Activated CD4-positive, alpha-beta T cell treated with anti-CD3 and anti-CD28 coated beads, Interleukin-2, amount 10 ng/mL, durations not matched to agents 24 days and 14 days (primary cell): ENCODE measurements around the gene PTPRR. TPM values are rescaled to one million over a fixed set of nuclear protein-coding genes. Genes with fewer than 3 reads are reported as not detected.

Experiments used
- DNase-seq: peaks from one replicate; pipeline ENCODE4 v3.0.0; 2022
- H3K27ac Mint-ChIP-seq: one replicate; pipeline ENCODE4 v1.8.0; 2022; ENCODE audit warnings: mild to moderate bottlenecking, mixed read lengths
- H3K27me3 Mint-ChIP-seq: one replicate; pipeline ENCODE4 v1.8.0; 2022; ENCODE audit warnings: mixed read lengths
- H3K36me3 Mint-ChIP-seq: one replicate; pipeline ENCODE4 v1.8.0; 2022; ENCODE audit warnings: low read depth, mild to moderate bottlenecking, mixed read lengths
- H3K4me1 Mint-ChIP-seq: one replicate; pipeline ENCODE4 v1.8.0; 2021; ENCODE audit warnings: mixed read lengths
- H3K4me3 Mint-ChIP-seq: one replicate; pipeline ENCODE4 v1.8.0; 2022; ENCODE audit warnings: mild to moderate bottlenecking, moderate library complexity, mixed read lengths
- H3K9me3 Mint-ChIP-seq: one replicate; pipeline ENCODE4 v1.8.0; 2021; ENCODE audit warnings: mixed read lengths
- intact Hi-C: fragments of 100-400 bp; cut with micrococcal nuclease; formaldehyde crosslinking; loops from one replicate; pipeline ENCODE4 v1.15.1; 2023
- total RNA-seq: library from RNA; stranded (reverse); gene quantifications from 2 replicates; pipeline ENCODE4 v1.2.3, GENCODE V29; 2022

The PTPRR gene
- total RNA-seq, 1 donor from 2014 or later: not detected

DNA sequence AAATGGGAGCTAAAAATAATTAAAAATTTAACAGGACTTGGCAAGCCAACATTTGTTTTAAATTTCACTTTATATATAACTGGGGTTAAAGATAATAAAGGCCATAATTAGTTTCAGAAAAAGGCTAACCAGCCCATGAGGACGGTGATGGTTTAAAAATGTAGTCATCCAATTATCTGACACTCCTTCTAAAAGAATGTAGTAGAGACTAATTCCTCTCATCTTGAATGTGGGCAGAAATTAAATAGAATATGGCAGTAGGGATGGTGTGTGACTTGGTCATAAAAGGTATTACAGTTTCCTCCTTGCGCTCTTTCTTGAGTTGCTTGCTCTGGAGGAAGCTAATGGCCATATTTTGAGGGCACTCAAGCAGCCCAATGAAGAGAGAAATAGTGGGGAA is 234.2 kb downstream of the PTPRR start:
- no peak overlapping the region for H3K27ac Mint-ChIP-seq
- intact Hi-C loops: no loop called here

DNA sequence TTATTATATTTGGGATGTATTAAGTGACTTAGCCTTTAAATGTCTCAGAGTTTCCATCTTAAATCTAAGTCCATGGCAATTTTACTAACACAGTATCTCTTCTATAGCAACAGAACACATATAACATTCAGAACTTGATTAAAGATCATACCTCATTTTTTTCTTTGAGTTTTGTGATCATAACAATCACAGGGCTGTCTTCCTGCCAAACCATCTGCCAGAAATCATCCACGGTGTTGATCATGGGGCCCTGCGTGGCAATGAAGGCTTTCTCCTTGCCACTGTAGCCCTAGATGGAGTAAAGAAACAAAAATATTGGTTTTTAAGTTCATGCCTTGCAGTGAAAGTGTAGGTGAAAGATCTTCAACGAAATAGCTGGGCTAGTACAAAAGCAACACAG is 236.6 kb downstream of the PTPRR start:
- Mint-ChIP-seq H3K4me3 (no peak overlapping the region), H3K27ac (no peak overlapping the region), H3K27me3 (no peaks in the 10 kb centered on the region), H3K4me1 (no peaks in the 10 kb centered on the region), H3K36me3 (no peaks in the 10 kb centered on the region), H3K9me3 (no peaks in the 10 kb centered on the region)
- intact Hi-C loops: no loop called here
- no peak for DNase-seq

More for the DNA sequence above, 234.2 kb downstream of the PTPRR start:
- Mint-ChIP-seq H3K4me3 (no peak overlapping the region), H3K9me3 (no peaks in the 10 kb centered on the region), H3K36me3 (no peaks in the 10 kb centered on the region), H3K4me1 (no peaks in the 10 kb centered on the region), H3K27me3 (no peaks in the 10 kb centered on the region)
- no peak for DNase-seq

- DNase-seq: no peak
- no peaks in the 10 kb centered on the region for H3K4me1 Mint-ChIP-seq
- H3K36me3 Mint-ChIP-seq: no peaks in the 10 kb centered on the region
- H3K4me3 Mint-ChIP-seq: no peak overlapping the region
- peaks cover 3% of the 10 kb centered on the region for H3K27me3 Mint-ChIP-seq
- intact Hi-C loops: no loop called here
- no peak overlapping the region for H3K27ac Mint-ChIP-seq
- no peaks in the 10 kb centered on the region for H3K9me3 Mint-ChIP-seq
These were observed 248.8 kb downstream of the PTPRR start for GRCh38 chr12:70671698-70672097.

DNA sequence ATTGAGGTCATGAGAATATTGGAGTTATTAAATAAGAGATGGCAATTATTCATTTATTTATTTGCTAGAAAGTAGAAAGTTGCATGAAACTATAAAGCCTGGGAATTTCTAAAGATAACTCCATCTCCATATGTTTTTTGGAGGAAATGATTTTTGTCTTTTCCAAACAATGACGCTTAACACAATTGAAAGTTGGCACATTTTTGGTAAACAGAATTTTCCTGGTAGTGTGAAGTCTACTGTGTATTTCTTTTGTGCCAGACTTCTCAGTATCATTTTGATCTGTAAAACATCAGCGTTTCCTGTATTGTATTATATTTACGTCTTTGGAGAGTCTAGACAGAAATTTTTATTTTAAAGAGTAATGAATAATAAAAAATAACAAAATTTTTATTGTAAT is 249.6 kb downstream of the PTPRR start:
- H3K9me3 Mint-ChIP-seq: no peaks in the 10 kb centered on the region
- H3K4me1 Mint-ChIP-seq: no peaks in the 10 kb centered on the region
- H3K36me3 Mint-ChIP-seq: no peaks in the 10 kb centered on the region
- H3K27me3 Mint-ChIP-seq: peaks cover 3% of the 10 kb centered on the region
- no peak for DNase-seq
- H3K4me3 Mint-ChIP-seq: no peak overlapping the region
- no peak overlapping the region for H3K27ac Mint-ChIP-seq
- intact Hi-C loops: no loop called here

DNA sequence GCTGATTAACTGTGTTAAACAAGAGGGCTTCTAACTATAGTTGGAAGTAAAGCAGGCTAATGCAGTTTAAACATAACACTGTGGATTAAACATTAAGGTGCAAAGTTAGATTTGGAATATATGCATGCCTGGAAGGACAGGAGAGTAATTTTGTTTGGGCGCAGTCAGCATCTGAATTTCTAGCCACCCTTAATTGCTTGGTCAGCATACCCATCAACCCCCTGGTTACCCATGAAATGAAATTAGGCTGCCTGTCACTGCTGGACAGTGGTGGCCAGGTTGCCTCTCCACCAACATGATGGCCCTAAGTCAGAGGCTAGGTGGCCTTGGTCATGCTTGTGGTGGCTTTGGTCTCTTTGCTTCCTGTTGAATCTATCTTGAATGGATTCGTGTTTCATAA is 253.3 kb downstream of the PTPRR start:
- no peaks in the 10 kb centered on the region for H3K9me3 Mint-ChIP-seq
- no peak for DNase-seq
- no peaks in the 10 kb centered on the region for H3K4me1 Mint-ChIP-seq
- intact Hi-C loops: no loop called here
- no peaks in the 10 kb centered on the region for H3K36me3 Mint-ChIP-seq
- no peak overlapping the region for H3K27ac Mint-ChIP-seq
- no peak overlapping the region for H3K4me3 Mint-ChIP-seq
- peaks cover 3% of the 10 kb centered on the region for H3K27me3 Mint-ChIP-seq

- intact Hi-C loops: no loop called here
- Mint-ChIP-seq H3K9me3 (no peaks in the 10 kb centered on the region), H3K4me3 (no peak overlapping the region), H3K27ac (no peak overlapping the region), H3K27me3 (peaks cover 3% of the 10 kb centered on the region), H3K36me3 (no peaks in the 10 kb centered on the region), H3K4me1 (no peaks in the 10 kb centered on the region)
- DNase-seq: no peak
These were observed 254.2 kb downstream of the PTPRR start for GRCh38 chr12:70666364-70666763.

- no peak for DNase-seq
- H3K36me3 Mint-ChIP-seq: no peaks in the 10 kb centered on the region
- no peaks in the 10 kb centered on the region for H3K9me3 Mint-ChIP-seq
- intact Hi-C loops: no loop called here
- H3K4me3 Mint-ChIP-seq: no peak overlapping the region
- H3K4me1 Mint-ChIP-seq: no peaks in the 10 kb centered on the region
- H3K27ac Mint-ChIP-seq: no peak overlapping the region
- peaks cover 3% of the 10 kb centered on the region for H3K27me3 Mint-ChIP-seq
These were observed 256.1 kb downstream of the PTPRR start for GRCh38 chr12:70664465-70664881.

DNA sequence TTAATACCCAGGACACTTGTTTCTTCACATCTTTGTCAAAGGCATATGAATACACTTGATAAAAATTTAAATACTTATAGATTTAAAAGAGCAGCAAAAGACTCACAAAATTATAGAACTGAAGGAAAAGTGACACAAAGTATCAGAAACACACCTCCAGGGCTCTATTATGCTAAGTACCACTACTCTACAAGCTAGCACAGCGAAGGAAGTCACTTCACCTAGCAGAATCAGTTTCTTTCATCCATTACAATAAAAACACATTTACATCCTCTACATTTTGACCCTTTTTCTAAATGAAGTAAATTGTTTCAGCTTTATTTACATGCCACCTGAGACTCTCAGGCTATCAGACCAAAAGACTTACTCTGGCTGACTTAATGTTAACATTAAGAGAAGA is 256.7 kb downstream of the PTPRR start:
- DNase-seq: no peak
- intact Hi-C loops: no loop called here
- Mint-ChIP-seq H3K36me3 (no peaks in the 10 kb centered on the region), H3K27ac (no peak overlapping the region), H3K4me1 (no peaks in the 10 kb centered on the region), H3K27me3 (peaks cover 1% of the 10 kb centered on the region), H3K9me3 (no peaks in the 10 kb centered on the region), H3K4me3 (no peak overlapping the region)

DNA sequence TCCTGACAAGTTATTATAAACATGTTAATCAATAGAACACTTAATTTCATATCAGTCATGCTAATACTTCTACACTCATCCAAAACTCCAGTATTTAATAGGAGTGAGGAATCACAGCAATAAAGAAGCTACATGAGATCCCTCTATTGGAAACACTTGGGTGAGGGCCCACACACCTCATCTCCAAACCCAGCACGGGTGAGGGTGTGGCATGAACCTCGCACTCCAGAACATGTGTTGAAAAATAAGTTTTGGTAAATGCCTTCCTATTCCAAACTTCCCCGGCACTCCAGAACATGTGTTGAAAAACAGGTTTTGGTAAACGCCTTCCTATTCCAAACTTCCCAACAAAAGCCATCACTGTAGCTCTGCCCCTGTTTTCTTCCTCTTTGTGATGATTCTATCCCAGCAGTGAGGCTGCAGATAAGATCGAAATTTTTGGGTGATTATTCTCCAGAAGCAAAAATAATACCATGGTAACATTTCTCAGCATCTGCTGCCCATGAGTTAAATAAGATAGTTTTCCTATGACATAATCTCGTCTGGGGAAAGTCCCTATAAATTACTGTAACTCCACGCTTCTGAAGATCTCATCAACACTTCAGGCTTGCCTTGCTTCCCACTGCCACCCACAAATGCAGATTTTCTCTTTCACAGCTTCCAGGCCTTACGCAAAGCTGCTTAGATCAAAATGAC is 258.9 kb downstream of the PTPRR start:
- Mint-ChIP-seq H3K9me3 (no peaks in the 10 kb centered on the region), H3K4me3 (no peak overlapping the region), H3K27ac (no peak overlapping the region), H3K4me1 (no peaks in the 10 kb centered on the region), H3K27me3 (no peaks in the 10 kb centered on the region), H3K36me3 (no peaks in the 10 kb centered on the region)
- intact Hi-C loops: no loop called here
- no peak for DNase-seq

- peak; percentile 59 for DNase-seq
- H3K4me1 Mint-ChIP-seq: no peaks in the 10 kb centered on the region
- H3K36me3 Mint-ChIP-seq: no peaks in the 10 kb centered on the region
- intact Hi-C loops: no loop called here
- H3K9me3 Mint-ChIP-seq: no peaks in the 10 kb centered on the region
- H3K4me3 Mint-ChIP-seq: no peak overlapping the region
- H3K27me3 Mint-ChIP-seq: no peaks in the 10 kb centered on the region
- no peak overlapping the region for H3K27ac Mint-ChIP-seq
These were observed 259.8 kb downstream of the PTPRR start for GRCh38 chr12:70660620-70661219.

GRCh38 chr12:70660002-70660604 is 260.4 kb downstream of the PTPRR start:
- no peak overlapping the region for H3K4me3 Mint-ChIP-seq
- no peaks in the 10 kb centered on the region for H3K9me3 Mint-ChIP-seq
- H3K36me3 Mint-ChIP-seq: no peaks in the 10 kb centered on the region
- intact Hi-C loops: no loop called here
- no peak overlapping the region for H3K27ac Mint-ChIP-seq
- H3K4me1 Mint-ChIP-seq: no peaks in the 10 kb centered on the region
- no peak for DNase-seq
- no peaks in the 10 kb centered on the region for H3K27me3 Mint-ChIP-seq

DNA sequence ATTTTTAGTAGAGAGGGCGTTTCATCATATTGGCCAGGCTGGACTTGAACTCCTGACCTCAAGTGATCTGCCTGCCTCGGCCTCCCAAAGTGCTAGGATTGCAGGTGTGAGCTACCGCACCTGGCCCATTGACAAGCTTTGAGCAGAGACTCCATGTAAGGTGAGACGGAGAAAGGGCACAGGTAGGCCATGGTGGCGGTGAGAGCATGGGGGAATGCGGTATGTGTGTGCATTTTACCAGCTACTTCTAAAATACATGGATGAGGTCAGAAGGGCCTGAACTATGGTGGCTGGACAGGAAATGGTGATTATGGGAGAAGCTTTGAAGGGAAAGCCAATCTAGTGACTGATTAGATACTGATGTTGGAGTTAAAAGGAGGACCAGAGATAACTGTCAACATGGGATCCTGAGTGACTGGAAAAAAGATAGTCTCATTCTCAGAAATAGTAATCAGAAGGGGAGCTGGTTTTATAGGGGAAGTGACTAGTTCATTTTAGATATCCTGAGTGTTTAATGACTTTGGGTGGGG is 261.4 kb downstream of the PTPRR start:
- no peak overlapping the region for H3K4me3 Mint-ChIP-seq
- H3K9me3 Mint-ChIP-seq: no peaks in the 10 kb centered on the region
- H3K27me3 Mint-ChIP-seq: no peaks in the 10 kb centered on the region
- H3K27ac Mint-ChIP-seq: no peak overlapping the region
- no peaks in the 10 kb centered on the region for H3K36me3 Mint-ChIP-seq
- intact Hi-C loops: no loop called here
- no peaks in the 10 kb centered on the region for H3K4me1 Mint-ChIP-seq
- DNase-seq: no peak

DNA sequence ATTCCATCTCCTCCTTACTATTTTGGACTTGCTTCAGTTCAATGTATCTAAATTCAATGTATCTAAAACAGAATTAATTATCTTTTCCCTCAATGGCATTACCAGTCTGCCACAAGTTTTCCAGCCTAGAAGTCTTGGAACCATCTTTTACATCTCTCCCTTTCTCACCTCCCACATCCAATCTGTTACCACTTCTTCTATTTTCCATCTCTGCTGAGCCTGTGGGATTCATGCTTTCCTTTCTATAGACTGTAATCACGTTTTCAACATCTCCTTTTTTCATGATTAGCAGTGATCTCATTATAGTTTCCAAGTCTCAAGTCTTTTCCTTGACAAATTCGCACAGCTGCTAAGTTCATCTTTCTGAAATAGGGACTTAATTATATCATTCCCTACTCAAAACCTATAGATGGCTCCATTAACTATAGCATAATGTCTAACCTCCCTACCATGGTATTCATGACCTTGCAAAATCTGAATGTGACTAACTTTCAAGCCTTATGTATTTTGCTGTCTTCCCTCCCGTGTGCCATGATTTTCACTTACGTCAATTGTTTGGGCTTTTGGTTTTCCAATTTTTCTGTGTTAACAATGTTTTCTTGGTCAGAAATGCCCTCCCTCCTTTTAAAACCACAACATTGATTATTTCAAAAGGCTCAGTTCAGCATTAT is 262.8 kb downstream of the PTPRR start:
- H3K9me3 Mint-ChIP-seq: no peaks in the 10 kb centered on the region
- H3K36me3 Mint-ChIP-seq: no peaks in the 10 kb centered on the region
- intact Hi-C loops: no loop called here
- H3K27me3 Mint-ChIP-seq: no peaks in the 10 kb centered on the region
- DNase-seq: no peak
- no peaks in the 10 kb centered on the region for H3K4me1 Mint-ChIP-seq
- H3K27ac Mint-ChIP-seq: no peak overlapping the region
- no peak overlapping the region for H3K4me3 Mint-ChIP-seq

DNA sequence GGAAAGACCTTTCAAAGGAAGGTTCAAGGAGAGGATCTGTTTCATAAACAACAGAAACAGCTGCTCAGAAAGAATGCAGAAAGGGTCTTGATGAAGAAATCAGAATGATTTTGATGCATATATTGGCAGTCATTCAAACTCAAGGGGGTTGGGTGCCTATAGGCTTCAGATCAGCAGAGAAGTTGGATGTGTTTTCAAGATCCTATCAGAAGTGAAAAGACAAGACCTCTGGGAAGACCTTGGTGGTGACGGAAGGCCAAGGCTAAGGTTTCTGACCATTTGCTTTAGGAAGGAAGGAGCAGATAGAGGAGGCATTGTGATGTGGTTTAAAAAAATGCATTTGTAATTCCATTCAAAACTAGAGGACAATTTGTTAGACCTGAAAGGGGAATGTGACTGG is 268.1 kb downstream of the PTPRR start:
- Mint-ChIP-seq H3K4me1 (no peaks in the 10 kb centered on the region), H3K36me3 (no peaks in the 10 kb centered on the region), H3K4me3 (no peak overlapping the region), H3K27me3 (peaks cover 3% of the 10 kb centered on the region), H3K9me3 (no peaks in the 10 kb centered on the region), H3K27ac (no peak overlapping the region)
- intact Hi-C loops: no loop called here
- no peak for DNase-seq
